Effector CD8-positive, alpha-beta T cell (primary cell): ENCODE data around the gene UBA1.

Experiments used
- DNase-seq: peaks from one replicate; lab custom pipeline; 2025; lab: John Stamatoyannopoulos, UW
- total RNA-seq, 4 experiments: gene quantifications; one replicate each; lab custom pipeline; 2026; lab: John Stamatoyannopoulos, UW

The UBA1 gene
- total RNA-seq: 166 to 224 (median 219) reads per million in 4 experiments

- DNase-seq: peak; percentile 90
Observed at GRCh38 chrX:47193475-47194193, at the start of gene UBA1. Gene UBA1 (plus strand): TSS chrX:47193829. CDS start chrX:47198803, 4,974 bp downstream.

GRCh38 chrX:47143894-47144625 lies 49.6 kb upstream of the UBA1 start:
- no peak for DNase-seq

GRCh38 chrX:47144626-47145394 lies 48.8 kb upstream of the UBA1 start, which contains the start of the genes NDUFB11 and RBM10:
Gene NDUFB11 (minus strand): TSS chrX:47144702. CDS start chrX:47144679, 23 bp downstream.
Gene RBM10 (plus strand): TSS chrX:47145221. CDS start chrX:47147482, 2,261 bp downstream.
- DNase-seq: peak; percentile 82

DNA sequence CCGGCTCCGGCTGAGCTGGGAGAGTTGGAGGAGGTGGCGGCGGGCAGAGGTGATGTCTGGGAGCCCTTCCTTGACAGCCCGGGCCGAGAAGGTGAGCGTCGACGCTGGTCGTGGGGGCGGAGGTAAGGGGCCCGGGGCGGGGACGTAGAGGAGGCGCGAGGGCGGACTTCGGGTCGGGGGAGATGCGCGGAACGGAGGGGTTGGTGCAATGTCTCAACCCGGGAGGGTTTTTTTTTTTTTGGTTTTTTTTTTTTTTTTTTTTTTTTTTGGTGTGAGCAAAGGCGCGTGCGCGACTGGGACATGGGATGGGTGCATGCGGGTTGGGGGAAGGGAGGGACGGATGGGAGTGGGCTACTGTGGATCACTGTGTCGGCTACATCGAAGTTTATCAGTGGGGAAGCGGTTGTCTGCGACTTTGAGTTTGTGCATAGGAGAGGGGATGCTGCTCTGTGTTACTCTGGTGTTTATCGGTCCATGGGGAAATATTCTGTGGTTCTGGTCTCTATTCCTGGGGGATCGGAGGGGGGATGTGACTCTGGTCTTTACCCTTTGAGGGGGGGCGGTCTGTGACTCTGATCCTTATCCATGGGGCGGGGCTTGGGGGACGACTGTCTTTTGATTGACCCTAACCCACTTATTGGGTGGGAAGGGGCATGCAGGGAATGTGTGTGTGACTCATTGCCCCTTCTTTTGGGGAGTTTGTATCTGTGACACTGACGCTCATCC lies 48.1 kb upstream of the UBA1 start:
- peak; percentile 45 for DNase-seq

- no peak for DNase-seq
Observed at GRCh38 chrX:47146121-47146935, 47.3 kb upstream of the UBA1 start.

GRCh38 chrX:47146936-47147859 lies 46.4 kb upstream of the UBA1 start:
- DNase-seq: no peak

DNA sequence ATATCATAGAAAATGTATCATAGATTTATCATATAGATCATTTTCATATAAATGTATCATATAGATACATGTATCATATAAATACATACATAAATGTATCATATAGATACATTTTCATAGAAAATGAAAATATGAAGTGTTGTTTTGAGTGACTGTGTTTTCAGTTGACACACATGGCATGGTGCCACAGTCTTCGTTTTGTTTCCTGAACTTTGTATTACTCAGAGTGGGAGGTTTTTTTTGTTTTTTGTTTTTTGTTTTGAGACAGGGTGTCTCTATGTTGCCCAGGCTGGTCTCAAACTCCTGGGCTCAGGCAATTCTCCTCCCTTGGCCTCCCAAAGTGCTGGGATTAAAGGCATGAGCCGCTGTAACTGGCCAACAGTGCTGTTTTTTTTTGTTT lies 44.7 kb upstream of the UBA1 start:
- DNase-seq: no peak

DNA sequence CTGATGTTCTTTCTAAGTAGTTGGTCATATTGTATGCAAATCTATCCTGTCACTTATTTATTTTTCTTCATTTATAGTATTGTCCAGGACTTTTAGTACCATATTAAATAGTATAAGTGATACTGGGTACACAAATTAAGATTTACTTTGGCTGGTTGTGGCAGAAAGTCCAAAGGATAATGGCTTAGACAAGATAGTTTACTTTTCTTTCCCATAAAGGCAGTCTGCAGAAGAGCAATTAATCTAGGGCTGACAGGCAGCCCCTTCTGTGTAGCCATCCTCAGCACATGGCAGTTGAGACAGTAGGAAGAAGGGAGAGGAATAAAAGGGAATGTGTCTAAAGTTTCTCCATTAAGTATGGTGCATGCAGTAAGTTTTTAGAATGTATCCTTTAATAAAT lies 42.2 kb upstream of the UBA1 start:
- DNase-seq: no peak

DNA sequence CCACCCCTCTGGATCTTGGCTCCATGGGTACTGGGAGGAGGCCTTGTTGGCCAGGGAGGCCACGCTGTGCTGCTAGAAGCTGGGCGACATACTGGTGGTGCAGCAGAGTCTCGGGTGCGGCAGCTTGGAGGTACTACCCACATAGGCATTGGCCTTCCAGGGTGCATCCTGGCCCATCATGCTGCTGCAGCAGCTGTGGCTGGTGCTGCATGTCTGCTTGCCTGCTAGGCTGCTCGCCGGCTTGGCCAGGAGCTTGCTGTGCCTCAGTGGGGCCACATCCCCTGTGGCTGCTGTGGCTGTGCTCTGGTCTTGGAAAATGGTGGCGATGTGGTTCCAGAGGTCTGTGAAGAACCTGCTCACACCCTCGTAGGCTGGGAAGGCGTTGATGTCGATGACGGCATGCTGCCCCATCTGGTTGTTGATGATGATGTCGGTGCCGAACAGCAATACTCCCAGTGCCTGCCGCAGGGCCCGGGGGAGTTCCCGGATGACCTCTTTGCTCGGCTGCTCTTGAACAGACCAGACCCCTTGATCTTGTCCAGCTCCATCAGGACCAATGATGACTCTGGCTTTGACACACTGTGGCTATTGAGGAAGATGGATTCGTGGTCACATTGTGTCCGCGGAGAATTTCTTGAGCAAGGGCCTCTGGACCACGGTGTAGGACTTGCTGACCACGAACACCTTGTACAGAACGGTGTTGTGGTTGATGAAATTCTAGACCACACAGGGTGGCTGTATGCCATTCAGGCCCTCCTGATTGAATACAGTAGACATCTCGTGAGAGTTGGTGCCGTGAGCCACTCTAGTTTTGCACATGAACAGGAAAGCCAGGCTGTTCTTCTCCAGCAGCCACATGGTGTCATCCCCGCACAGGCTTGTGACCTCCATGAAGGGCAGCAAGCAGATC lies 36.8 kb upstream of the UBA1 start:
- DNase-seq: no peak

DNA sequence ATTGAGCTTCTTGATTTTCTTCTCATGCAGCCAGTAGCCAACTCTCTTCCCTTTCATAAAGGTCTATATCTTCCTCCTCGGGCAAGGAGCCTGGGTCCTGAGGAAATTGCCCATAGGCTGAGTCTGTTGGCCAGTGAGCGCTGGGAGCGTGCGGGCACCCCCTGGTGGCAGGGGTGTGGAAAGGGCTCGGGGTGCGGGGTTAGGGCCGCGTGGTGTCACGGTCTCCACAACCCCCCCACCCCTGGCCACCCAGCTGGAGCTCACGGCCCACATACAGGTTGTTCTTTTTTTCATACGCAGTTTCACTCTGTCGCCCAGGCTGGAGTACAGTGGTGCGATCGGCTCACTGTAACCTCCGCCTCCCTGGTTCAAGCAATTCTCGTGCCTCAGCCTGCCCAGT lies 35.5 kb upstream of the UBA1 start:
- no peak for DNase-seq

GRCh38 chrX:47158781-47159180 lies 34.8 kb upstream of the UBA1 start:
- no peak for DNase-seq

DNA sequence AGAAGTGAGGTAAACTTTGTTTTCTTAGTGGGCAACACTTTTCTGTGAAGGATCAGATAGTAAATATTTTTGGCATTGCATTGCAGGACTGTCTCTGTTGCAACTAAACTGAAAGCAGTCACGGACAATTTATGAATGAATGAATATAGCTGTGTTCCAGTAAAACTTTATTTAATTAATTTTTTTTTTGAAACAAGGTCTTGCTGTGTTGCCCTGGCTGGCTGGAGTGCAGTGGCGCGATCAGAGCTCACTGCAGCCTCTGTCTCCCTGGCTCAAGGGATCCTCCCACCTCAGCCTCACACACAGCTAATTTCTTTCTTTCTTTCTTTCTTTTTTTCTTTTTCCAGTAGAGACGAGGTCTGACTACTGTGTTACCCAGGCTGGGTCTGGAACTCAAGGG lies 32.8 kb upstream of the UBA1 start:
- no peak for DNase-seq

- no peak for DNase-seq
Observed at GRCh38 chrX:47162927-47163583, 30.6 kb upstream of the UBA1 start.

GRCh38 chrX:47164420-47164819 lies 29.2 kb upstream of the UBA1 start:
- DNase-seq: no peak

GRCh38 chrX:47166126-47166525 lies 27.5 kb upstream of the UBA1 start:
- no peak for DNase-seq

DNA sequence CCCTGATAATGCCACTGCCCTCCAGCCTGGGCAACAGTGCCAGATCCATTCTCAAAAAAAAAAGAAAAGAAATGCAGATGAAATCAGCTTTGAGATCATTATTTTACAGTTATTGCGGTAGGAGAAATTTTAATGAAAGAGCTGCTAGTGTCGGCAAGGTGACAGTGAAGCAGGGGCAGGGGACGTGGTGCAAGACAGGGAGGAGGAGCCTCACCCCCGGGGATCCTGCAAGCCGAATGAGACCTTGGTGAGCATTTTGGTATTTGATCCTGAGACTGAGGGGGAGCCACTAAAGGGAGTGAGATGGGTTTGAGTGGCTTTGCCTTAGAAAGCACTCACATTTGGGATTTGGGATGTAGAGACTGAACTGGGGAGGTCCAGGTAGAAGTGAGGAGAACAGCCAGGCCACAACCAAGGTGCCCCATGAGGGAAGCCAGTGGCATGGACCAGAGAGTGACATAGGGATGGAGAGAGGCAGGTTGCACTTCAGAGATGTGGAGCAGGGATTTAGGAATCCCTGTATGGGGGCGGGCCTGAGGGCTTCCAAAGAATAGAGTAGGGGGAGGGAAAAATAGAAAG lies 25.0 kb upstream of the UBA1 start:
- no peak for DNase-seq

GRCh38 chrX:47169273-47169672 lies 24.4 kb upstream of the UBA1 start:
- DNase-seq: no peak
